Activated gamma-delta T cell treated with anti-CD3 and anti-CD28 coated beads, Interleukin-2, amount 50 U/mL, for 16 hours (primary cell): ENCODE results near the gene RMND5B.
"Not testable (repeated sequence)": the region's sequence is repeated elsewhere in the genome, so short reads cannot be mapped to it uniquely, and the experiment has no call there.

Source experiments
- DNase-seq: peaks from one replicate; pipeline ENCODE4 v3.0.0-alpha.2; 2020; ENCODE audit warnings: low read depth

The RMND5B gene

GRCh38 chr5:178170455-178170854, 39.6 kb downstream of the RMND5B start:
- DNase-seq: no peak

GRCh38 chr5:178174456-178174855, 43.6 kb downstream of the RMND5B start:
- DNase-seq: no peak

- no peak for DNase-seq
Measured at GRCh38 chr5:178176791-178177190, 46.0 kb downstream of the RMND5B start.

GRCh38 chr5:178177569-178177968, 46.8 kb downstream of the RMND5B start:
- no peak for DNase-seq

- no peak for DNase-seq
Measured at GRCh38 chr5:178180141-178180863, 49.5 kb downstream of the RMND5B start.

- DNase-seq: no peak
Measured at GRCh38 chr5:178182158-178182876, 51.5 kb downstream of the RMND5B start.

GRCh38 chr5:178186427-178186826, 55.6 kb downstream of the RMND5B start:
- DNase-seq: no peak

GRCh38 chr5:178187014-178187413, 56.2 kb downstream of the RMND5B start, which contains the start of gene GMCL2:
GMCL2 (minus strand) TSS chr5:178187371; CDS start chr5:178187299, 72 bp downstream.
- no peak for DNase-seq

- DNase-seq: no peak
Measured at GRCh38 chr5:178189433-178189832, 58.6 kb downstream of the RMND5B start.

- no peak for DNase-seq
Measured at GRCh38 chr5:178191661-178192060, 60.8 kb downstream of the RMND5B start.

GRCh38 chr5:178192244-178192643, 61.4 kb downstream of the RMND5B start:
- no peak for DNase-seq

- DNase-seq: no peak
Measured at GRCh38 chr5:178192787-178193186, 62.0 kb downstream of the RMND5B start.

- no peak for DNase-seq
Measured at GRCh38 chr5:178193251-178193809, 62.5 kb downstream of the RMND5B start.

GRCh38 chr5:178194026-178194425, 63.2 kb downstream of the RMND5B start:
- DNase-seq: no peak

- no peak for DNase-seq
Measured at GRCh38 chr5:178196281-178196812, 65.5 kb downstream of the RMND5B start.

GRCh38 chr5:178196986-178197385, 66.2 kb downstream of the RMND5B start:
- DNase-seq: no peak

GRCh38 chr5:178198151-178198550, 67.3 kb downstream of the RMND5B start:
- DNase-seq: not testable (repeated sequence)

GRCh38 chr5:178198706-178199105, 67.9 kb downstream of the RMND5B start:
- no peak for DNase-seq

- DNase-seq: no peak
Measured at GRCh38 chr5:178199581-178200434, 69.0 kb downstream of the RMND5B start.
